ENCODE measurements around the gene MAGOHB.

The MAGOHB gene

DNA sequence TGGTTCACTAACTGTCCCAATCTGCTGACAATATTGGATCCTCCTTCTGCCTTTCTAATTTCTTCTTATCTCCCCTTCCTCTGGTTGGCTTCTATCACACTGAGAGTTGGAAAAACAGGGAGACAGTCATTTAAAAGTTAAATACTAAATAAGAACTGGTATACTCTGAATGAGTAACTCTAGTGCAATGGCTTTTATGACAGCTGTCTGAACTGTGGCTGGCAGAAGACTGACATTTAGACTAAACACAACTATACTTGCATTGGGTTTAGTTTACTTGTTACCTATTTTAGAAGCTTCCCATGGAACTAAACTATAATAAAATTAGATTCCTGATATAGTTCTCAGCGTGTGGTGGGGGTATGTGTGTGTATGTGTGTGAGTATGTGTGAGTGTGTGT is 7.9 kb upstream of the MAGOHB start:
- no peak for TF ChIP-seq RAD21 (IDR thresholded peaks at IDR 0.05; ENCODE audit: low read depth)
- no peak for TF ChIP-seq EP300 (IDR thresholded peaks at IDR 0.05; ENCODE audit: borderline replicate concordance)
- no peak for TF ChIP-seq FOXM1 (IDR thresholded peaks at IDR 0.05; ENCODE audit: borderline replicate concordance, low read depth)

DNA sequence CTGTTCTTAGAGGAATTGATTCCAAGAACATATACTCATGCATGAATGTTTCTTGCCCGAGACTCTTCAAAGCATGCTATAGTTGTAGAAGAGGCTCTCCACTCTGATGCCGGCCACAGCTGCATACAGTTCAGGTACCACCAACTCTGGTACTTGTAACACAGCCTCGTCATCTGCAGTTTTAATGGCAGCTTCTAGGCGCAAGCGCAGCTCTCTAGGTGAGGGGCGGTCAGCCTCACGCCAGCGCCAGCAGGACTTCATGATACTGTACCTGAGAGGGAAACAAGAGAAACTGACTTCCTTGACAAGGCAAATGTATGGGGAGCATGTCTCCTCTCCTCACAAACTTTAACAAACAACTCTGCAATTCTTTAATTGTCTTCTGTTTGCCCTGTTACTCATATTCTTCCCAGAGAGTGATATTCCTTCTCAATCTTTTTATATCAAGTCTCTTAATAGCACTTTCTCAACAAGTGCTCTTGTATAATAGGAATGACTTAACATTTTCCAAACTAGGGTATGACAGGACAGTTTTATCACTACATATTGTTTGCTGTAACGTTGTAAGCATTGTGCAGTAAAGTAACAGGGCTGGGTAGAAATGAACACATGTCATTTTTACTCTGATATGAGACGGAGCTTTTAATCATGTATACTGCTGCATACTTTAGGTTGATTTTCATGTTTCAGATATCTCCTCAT is 6.8 kb upstream of the MAGOHB start:
- TF ChIP-seq, protein P1, sequence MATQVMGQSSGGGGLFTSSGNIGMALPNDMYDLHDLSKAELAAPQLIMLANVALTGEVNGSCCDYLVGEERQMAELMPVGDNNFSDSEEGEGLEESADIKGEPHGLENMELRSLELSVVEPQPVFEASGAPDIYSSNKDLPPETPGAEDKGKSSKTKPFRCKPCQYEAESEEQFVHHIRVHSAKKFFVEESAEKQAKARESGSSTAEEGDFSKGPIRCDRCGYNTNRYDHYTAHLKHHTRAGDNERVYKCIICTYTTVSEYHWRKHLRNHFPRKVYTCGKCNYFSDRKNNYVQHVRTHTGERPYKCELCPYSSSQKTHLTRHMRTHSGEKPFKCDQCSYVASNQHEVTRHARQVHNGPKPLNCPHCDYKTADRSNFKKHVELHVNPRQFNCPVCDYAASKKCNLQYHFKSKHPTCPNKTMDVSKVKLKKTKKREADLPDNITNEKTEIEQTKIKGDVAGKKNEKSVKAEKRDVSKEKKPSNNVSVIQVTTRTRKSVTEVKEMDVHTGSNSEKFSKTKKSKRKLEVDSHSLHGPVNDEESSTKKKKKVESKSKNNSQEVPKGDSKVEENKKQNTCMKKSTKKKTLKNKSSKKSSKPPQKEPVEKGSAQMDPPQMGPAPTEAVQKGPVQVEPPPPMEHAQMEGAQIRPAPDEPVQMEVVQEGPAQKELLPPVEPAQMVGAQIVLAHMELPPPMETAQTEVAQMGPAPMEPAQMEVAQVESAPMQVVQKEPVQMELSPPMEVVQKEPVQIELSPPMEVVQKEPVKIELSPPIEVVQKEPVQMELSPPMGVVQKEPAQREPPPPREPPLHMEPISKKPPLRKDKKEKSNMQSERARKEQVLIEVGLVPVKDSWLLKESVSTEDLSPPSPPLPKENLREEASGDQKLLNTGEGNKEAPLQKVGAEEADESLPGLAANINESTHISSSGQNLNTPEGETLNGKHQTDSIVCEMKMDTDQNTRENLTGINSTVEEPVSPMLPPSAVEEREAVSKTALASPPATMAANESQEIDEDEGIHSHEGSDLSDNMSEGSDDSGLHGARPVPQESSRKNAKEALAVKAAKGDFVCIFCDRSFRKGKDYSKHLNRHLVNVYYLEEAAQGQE (IDR thresholded peaks at IDR 0.05; ENCODE audit: low read depth): no peak
- no peak for TF ChIP-seq EGR1 (IDR thresholded peaks at IDR 0.05)
- no peak for TF ChIP-seq EP300 (IDR thresholded peaks at IDR 0.05; ENCODE audit: borderline replicate concordance)
- TF ChIP-seq, protein P2, sequence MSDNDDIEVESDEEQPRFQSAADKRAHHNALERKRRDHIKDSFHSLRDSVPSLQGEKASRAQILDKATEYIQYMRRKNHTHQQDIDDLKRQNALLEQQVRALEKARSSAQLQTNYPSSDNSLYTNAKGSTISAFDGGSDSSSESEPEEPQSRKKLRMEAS (IDR thresholded peaks at IDR 0.05): no peak
- no peak for TF ChIP-seq CEBPB (IDR thresholded peaks at IDR 0.05)
- TF ChIP-seq ZBTB7A (IDR thresholded peaks at IDR 0.05; ENCODE audit: low read depth): no peak
- TF ChIP-seq, protein P3, sequence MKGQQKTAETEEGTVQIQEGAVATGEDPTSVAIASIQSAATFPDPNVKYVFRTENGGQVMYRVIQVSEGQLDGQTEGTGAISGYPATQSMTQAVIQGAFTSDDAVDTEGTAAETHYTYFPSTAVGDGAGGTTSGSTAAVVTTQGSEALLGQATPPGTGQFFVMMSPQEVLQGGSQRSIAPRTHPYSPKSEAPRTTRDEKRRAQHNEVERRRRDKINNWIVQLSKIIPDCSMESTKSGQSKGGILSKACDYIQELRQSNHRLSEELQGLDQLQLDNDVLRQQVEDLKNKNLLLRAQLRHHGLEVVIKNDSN (IDR thresholded peaks at IDR 0.05): no peak

DNA sequence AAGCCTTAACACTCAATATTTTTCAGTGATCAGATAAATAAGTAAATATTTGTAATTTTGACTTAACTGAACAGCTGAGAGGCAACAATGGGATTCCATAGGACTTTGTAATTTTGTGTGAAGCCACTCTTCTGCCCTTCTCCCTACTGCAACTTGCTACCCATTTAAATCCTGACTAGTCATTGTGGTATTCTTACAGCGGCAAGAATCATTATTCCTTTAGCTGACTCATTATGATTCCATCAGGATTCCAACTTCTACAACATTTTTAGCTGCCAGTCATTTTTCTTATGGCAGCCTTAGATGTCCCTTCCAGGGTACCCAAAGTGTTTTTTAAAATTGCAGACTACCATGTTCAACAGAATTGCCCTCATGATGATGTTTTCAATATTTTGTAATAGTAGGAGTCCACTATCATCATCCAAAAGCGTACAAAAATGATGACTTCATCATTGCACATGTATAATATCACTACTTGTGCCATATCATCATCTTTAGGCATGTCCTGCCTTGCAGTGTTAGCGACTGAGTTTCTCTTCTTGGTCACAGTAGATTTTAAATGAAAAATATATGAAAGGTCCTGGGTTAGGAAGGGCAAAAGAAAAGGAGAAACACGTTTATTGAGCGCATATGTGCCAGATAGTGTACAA is 5.1 kb upstream of the MAGOHB start:
- TF ChIP-seq EP300 (IDR thresholded peaks at IDR 0.05; ENCODE audit: borderline replicate concordance) (no peak), NFIC (IDR thresholded peaks at IDR 0.05) (no peak), YY1 (IDR thresholded peaks at IDR 0.05; ENCODE audit: low read depth) (no peak), CREB1 (IDR thresholded peaks at IDR 0.05; ENCODE audit: low read depth) (no peak)
- TF ChIP-seq, protein P3 (IDR thresholded peaks at IDR 0.05): no peak
- TF ChIP-seq, protein P2 (IDR thresholded peaks at IDR 0.05): no peak

DNA sequence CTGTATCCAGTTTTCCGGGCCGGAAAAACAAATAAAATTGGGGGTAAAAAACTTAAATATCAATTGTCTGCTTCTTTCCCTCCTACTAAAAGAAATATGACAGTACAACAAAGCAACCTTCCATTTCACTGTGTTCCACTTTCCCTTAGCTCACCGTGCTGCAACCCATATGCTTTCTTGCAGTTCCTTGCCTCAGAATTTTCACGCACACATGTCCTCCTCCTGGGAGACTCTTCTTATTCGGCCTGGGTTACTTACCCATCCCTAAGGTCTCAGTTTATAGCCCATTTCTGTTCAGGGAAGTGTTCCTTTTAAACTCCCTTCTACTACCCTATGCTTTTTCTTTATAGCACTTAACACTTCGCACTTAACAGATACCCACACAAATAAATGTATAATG is 4.5 kb upstream of the MAGOHB start:
- TF ChIP-seq, protein P2 (IDR thresholded peaks at IDR 0.05): no peak
- TF ChIP-seq TEAD4 (IDR thresholded peaks at IDR 0.05): no peak
- TF ChIP-seq RAD21 (IDR thresholded peaks at IDR 0.05; ENCODE audit: low read depth): no peak
- TF ChIP-seq CEBPB (IDR thresholded peaks at IDR 0.05): no peak
- no peak for TF ChIP-seq FOXM1 (IDR thresholded peaks at IDR 0.05; ENCODE audit: borderline replicate concordance, low read depth)
- TF ChIP-seq ZBTB7A (IDR thresholded peaks at IDR 0.05; ENCODE audit: low read depth): no peak
- TF ChIP-seq CREB1 (IDR thresholded peaks at IDR 0.05; ENCODE audit: low read depth): no peak
- no peak for TF ChIP-seq TAF1 (IDR thresholded peaks at IDR 0.05; ENCODE audit: low read depth)

DNA sequence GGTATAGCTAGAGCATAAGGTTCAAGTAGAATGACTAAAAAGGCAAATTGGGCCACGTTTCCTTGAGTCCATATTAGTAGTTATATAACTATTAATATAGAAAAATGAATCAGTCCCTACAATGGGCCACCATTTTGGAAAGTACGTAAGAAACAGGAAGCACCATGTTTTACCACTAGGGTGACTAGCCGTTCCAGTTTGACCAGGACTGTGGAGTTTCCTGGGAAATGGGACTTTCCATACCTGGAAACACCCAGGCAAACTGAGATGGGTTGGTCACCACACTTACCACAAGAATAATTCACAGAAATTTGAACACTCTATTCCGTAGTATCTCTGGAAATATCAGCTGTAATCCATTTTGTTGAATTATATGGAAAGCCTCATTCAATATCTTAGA is 2.1 kb upstream of the MAGOHB start:
- TF ChIP-seq, protein P1 (IDR thresholded peaks at IDR 0.05; ENCODE audit: low read depth): no peak
- TF ChIP-seq YY1 (IDR thresholded peaks at IDR 0.05; ENCODE audit: low read depth) (no peak), EP300 (IDR thresholded peaks at IDR 0.05; ENCODE audit: borderline replicate concordance) (no peak)

DNA sequence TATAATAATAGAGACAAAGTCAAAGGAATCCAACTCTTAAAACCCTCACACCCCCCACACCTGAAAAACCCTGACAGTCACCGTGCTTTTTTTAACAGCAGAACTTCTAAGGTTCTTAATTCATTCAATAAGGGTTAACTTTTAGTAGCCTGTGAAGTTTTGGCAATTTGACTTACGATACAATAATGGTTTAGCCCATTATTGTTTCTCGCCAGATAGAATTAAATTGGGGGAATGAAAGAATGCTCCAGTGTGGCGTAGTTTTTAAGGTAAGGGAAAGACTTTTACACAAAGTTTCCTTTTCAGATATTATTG is 604 bp upstream of the MAGOHB start:
- TF ChIP-seq YY1 (IDR thresholded peaks at IDR 0.05; ENCODE audit: low read depth): no peak

DNA sequence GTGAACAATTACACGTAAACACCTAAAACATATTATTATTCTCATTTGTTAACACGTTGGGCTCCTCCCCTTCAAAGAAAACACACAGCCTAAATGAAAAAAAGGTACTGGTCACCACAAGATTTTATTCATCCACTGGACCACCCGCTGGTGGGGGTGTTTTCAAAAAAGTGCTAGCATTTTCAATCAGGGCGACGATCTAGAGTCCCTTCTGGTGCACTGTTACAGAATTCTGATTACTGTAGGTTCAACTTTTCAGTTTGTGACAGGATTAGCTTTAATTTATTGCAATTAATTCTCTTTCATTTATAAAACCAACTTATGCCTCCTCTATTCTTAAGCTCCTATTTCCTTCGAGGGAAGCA is 443 bp downstream of the MAGOHB start:
- TF ChIP-seq, protein P1 (IDR thresholded peaks at IDR 0.05; ENCODE audit: low read depth): no peak
- TF ChIP-seq TAF1 (IDR thresholded peaks at IDR 0.05; ENCODE audit: low read depth) (no peak), TCF12 (IDR thresholded peaks at IDR 0.05; ENCODE audit: low read depth) (no peak), CEBPB (IDR thresholded peaks at IDR 0.05) (no peak), YY1 (IDR thresholded peaks at IDR 0.05; ENCODE audit: low read depth) (no peak), CREB1 (IDR thresholded peaks at IDR 0.05; ENCODE audit: low read depth) (no peak), NFIC (IDR thresholded peaks at IDR 0.05) (no peak), EGR1 (IDR thresholded peaks at IDR 0.05) (no peak)
- TF ChIP-seq, protein P2 (IDR thresholded peaks at IDR 0.05): no peak
- TF ChIP-seq, protein P3 (IDR thresholded peaks at IDR 0.05): no peak
